H9 (cell line): Measurements from ENCODE around the gene TIMM9. TPM values are rescaled to one million over a fixed set of nuclear protein-coding genes. Genes with fewer than 3 reads are reported as not detected.

Source experiments
- DNase-seq: peaks from one replicate; pipeline ENCODE4 v3.0.0-alpha.2; 2017
- H2AFZ ChIP-seq: one replicate; pipeline ENCODE4 v1.6.1; 2013; ENCODE audit warnings: mild to moderate bottlenecking, low read length, control low read depth, moderate library complexity
- H2AK5ac ChIP-seq: 2 replicates; pipeline ENCODE4 v1.6.1; 2013; ENCODE audit warnings: low read length, control low read depth, mixed read lengths; ENCODE audit not compliant: insufficient read length
- H2BK120ac ChIP-seq: one replicate; pipeline ENCODE4 v1.6.1; 2013; ENCODE audit warnings: low read depth, mild to moderate bottlenecking, low read length, control low read depth, inconsistent platforms; ENCODE audit not compliant: poor library complexity, severe bottlenecking
- H2BK12ac ChIP-seq: 2 replicates; pipeline ENCODE4 v1.6.1; 2013; ENCODE audit warnings: low read length, control low read depth, mixed read lengths, low read depth; ENCODE audit not compliant: insufficient read length
- H2BK15ac ChIP-seq: 2 replicates; pipeline ENCODE4 v1.6.1; 2013; ENCODE audit warnings: low read depth, low read length, control low read depth
- H2BK20ac ChIP-seq: one replicate; pipeline ENCODE4 v1.6.1; 2013; ENCODE audit warnings: low read depth, mild to moderate bottlenecking, low read length, control low read depth, inconsistent platforms; ENCODE audit not compliant: poor library complexity, severe bottlenecking
- H2BK5ac ChIP-seq: 2 replicates; pipeline ENCODE4 v1.6.1; 2013; ENCODE audit warnings: low read length, control low read depth, mixed read lengths; ENCODE audit not compliant: insufficient read length
- H3K14ac ChIP-seq: 2 replicates; pipeline ENCODE4 v1.6.1; 2013; ENCODE audit warnings: low read length, control low read depth; ENCODE audit not compliant: insufficient read depth
- H3K18ac ChIP-seq: 2 replicates; pipeline ENCODE4 v1.6.1; 2013; ENCODE audit warnings: low read depth, mild to moderate bottlenecking, mixed read lengths, low read length, control low read depth; ENCODE audit not compliant: insufficient read length
- H3K23ac ChIP-seq: 2 replicates; pipeline ENCODE4 v1.6.1; 2013; ENCODE audit warnings: low read length, control low read depth, mixed read lengths, low read depth; ENCODE audit not compliant: insufficient read length
- H3K23me2 ChIP-seq: 2 replicates; pipeline ENCODE4 v1.6.1; 2013; ENCODE audit warnings: low read depth, mild to moderate bottlenecking, mixed read lengths, low read length, control low read depth; ENCODE audit not compliant: insufficient read length, poor library complexity, severe bottlenecking
- H3K27ac ChIP-seq: 2 replicates; pipeline ENCODE4 v1.5.1; 2013; ENCODE audit warnings: low read length, control low read depth, mixed read lengths, low read depth; ENCODE audit not compliant: insufficient read length
- H3K27me3 ChIP-seq: 2 replicates; pipeline ENCODE4 v1.6.1; 2013; ENCODE audit warnings: low read length, control low read depth, inconsistent platforms; ENCODE audit not compliant: insufficient read depth
- H3K4ac ChIP-seq: 2 replicates; pipeline ENCODE4 v1.6.1; 2013; ENCODE audit warnings: low read depth, mild to moderate bottlenecking, control low read depth, inconsistent platforms, low read length, moderate library complexity
- H3K4me1 ChIP-seq: 2 replicates; pipeline ENCODE4 v1.6.1; 2013; ENCODE audit warnings: low read length, control low read depth, inconsistent platforms; ENCODE audit not compliant: insufficient read depth
- H3K4me2 ChIP-seq: 2 replicates; pipeline ENCODE4 v1.6.1; 2013; ENCODE audit warnings: low read length, control low read depth, mixed read lengths; ENCODE audit not compliant: insufficient read length, insufficient read depth
- H3K56ac ChIP-seq: 2 replicates; pipeline ENCODE4 v1.6.1; 2013; ENCODE audit warnings: low read depth, mild to moderate bottlenecking, mixed read lengths, low read length, control low read depth; ENCODE audit not compliant: insufficient read length
- H3K79me1 ChIP-seq: 2 replicates; pipeline ENCODE4 v1.6.1; 2013; ENCODE audit warnings: low read depth, mild to moderate bottlenecking, moderate library complexity, low read length, control low read depth, inconsistent platforms; ENCODE audit not compliant: insufficient read depth, poor library complexity, severe bottlenecking
- H3K79me2 ChIP-seq: 2 replicates; pipeline ENCODE4 v1.6.1; 2013; ENCODE audit warnings: low read length, control low read depth, inconsistent platforms; ENCODE audit not compliant: insufficient read depth
- H3K9ac ChIP-seq: 2 replicates; pipeline ENCODE4 v1.6.1; 2013; ENCODE audit warnings: low read length, control low read depth, mixed read lengths; ENCODE audit not compliant: insufficient read length; ENCODE audit errors: extremely low read depth
- H3K9me3 ChIP-seq: one replicate; pipeline ENCODE4 v1.6.1; 2013; ENCODE audit warnings: low read depth, low read length, inconsistent platforms; ENCODE audit not compliant: control insufficient read depth
- H3T11ph ChIP-seq: one replicate; pipeline ENCODE4 v1.6.1; 2013; ENCODE audit warnings: mild to moderate bottlenecking, low read length, control low read depth, inconsistent platforms
- H4K20me1 ChIP-seq: one replicate; pipeline ENCODE4 v1.6.1; 2013; ENCODE audit not compliant: control insufficient read depth, insufficient read length, insufficient read depth
- H4K5ac ChIP-seq: 2 replicates; pipeline ENCODE4 v1.6.1; 2013; ENCODE audit warnings: low read depth, mild to moderate bottlenecking, mixed read lengths, low read length, control low read depth; ENCODE audit not compliant: insufficient read length
- H4K8ac ChIP-seq: replicated peaks from 2 replicates; pipeline ENCODE4 v1.6.1; 2013; ENCODE audit warnings: low read length, control low read depth, mixed read lengths, low read depth; ENCODE audit not compliant: insufficient read length
- H4K91ac ChIP-seq: 2 replicates; pipeline ENCODE4 v1.6.1; 2013; ENCODE audit warnings: low read depth, mild to moderate bottlenecking, moderate library complexity, mixed read lengths, low read length, control low read depth; ENCODE audit not compliant: insufficient read length
- H3K27ac Mint-ChIP-seq, 3 experiments: 2 replicates in 2 of 3; 3 replicates in 1 of 3; pipeline ENCODE4 v1.8.0; 2020 to 2021; ENCODE audit warnings: mixed read lengths in 3 of 3, mild to moderate bottlenecking in 1 of 3, moderate library complexity in 1 of 3
- H3K27me3 Mint-ChIP-seq: 2 replicates; pipeline ENCODE4 v1.8.0; 2021; ENCODE audit warnings: low read depth, mild to moderate bottlenecking, moderate library complexity, mixed read lengths
- H3K36me3 Mint-ChIP-seq, 3 experiments: 2 replicates in 2 of 3; 3 replicates in 1 of 3; pipeline ENCODE4 v1.8.0; 2020 to 2021; ENCODE audit warnings: low read depth in 3 of 3, mixed read lengths in 3 of 3; ENCODE audit not compliant: insufficient read depth in 1 of 3
- H3K4me1 Mint-ChIP-seq, 2 experiments: 2 replicates each; pipeline ENCODE4 v1.8.0; 2020; ENCODE audit warnings: mixed read lengths in 2 of 2
- H3K4me3 Mint-ChIP-seq, 2 experiments: 2 replicates in 1 of 2; 3 replicates in 1 of 2; pipeline ENCODE4 v1.8.0; 2020 to 2021; ENCODE audit warnings: mild to moderate bottlenecking in 2 of 2, mixed read lengths in 2 of 2, moderate library complexity in 1 of 2
- H3K9me3 Mint-ChIP-seq, 2 experiments: 2 replicates in 1 of 2; 3 replicates in 1 of 2; pipeline ENCODE4 v1.8.0; 2020; ENCODE audit warnings: mild to moderate bottlenecking in 2 of 2, mixed read lengths in 2 of 2, moderate library complexity in 1 of 2
- WGBS: extraction: QIAGEN DNeasy Blood & Tissue Kit; methylation state at CpG from one replicate; pipeline ENCODE4 v1.1.7; 2013; ENCODE audit warnings: missing lambda C conversion rate, low lambda C conversion rate, mixed read lengths; ENCODE audit not compliant: insufficient read length; ENCODE audit errors: extremely low coverage; 5-methylcytosine and 5-hydroxymethylcytosine counted together
- total RNA-seq: library from RNA; stranded (reverse); gene quantifications from 2 replicates; pipeline ENCODE4 v1.2.1, GENCODE V29; 2021
- TF ChIP-seq, protein P1 (sequence below): fragments of 200-600 bp; sonication (generic); conservative IDR thresholded peaks from 3 replicates; pipeline ENCODE4 v1.8.0; 2021; ENCODE audit warnings: antibody characterized with exemption, mild to moderate bottlenecking

Gene TIMM9
- total RNA-seq, 1 experiment from 2014 or later, result 51.4 TPM

DNA sequence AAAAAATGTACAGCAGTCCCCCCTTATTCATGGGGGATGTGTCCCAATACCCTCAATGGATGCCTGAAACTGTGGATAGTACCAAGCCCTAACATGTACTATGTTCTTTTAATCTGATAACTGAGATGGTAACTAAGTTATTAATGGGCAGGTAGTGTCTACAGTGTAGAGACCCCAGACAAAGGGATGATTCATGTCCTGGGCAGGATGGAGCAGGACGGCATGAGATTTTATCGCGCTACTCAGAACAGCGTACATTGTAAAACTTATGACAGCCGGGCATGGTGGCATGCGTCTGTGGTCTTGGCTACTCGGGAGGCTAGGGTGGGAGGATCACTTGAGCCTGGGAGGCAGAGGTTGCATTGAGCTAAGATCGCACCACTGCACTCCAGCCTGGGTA is 37.3 kb upstream of the TIMM9 start:
- Histone ChIP-seq H3K9ac (no peak overlapping the region), H3K4me1 (no peaks in the 10 kb centered on the region), H3K14ac (no peak overlapping the region), H2BK15ac (no peak overlapping the region), H3K4ac (no peak overlapping the region), H2BK120ac (no peak overlapping the region), H3T11ph (no peak overlapping the region), H3K23ac (no peak overlapping the region), H3K27ac (no peak overlapping the region), H3K4me2 (no peak overlapping the region), H2BK5ac (no peak overlapping the region), H3K56ac (no peak overlapping the region), H3K79me1 (no peaks in the 10 kb centered on the region), H3K27me3 (no peaks in the 10 kb centered on the region), H3K23me2 (no peaks in the 10 kb centered on the region), H2AK5ac (no peak overlapping the region), H3K9me3 (no peaks in the 10 kb centered on the region), H2BK12ac (no peak overlapping the region), H2BK20ac (no peak overlapping the region), H4K8ac (no peak overlapping the region), H4K20me1 (no peaks in the 10 kb centered on the region), H4K91ac (no peak overlapping the region), H2AFZ (no peak overlapping the region), H4K5ac (no peak overlapping the region), H3K18ac (no peak overlapping the region), H3K79me2 (no peaks in the 10 kb centered on the region)
- peaks cover 4 to 33% (median 18%) of the 10 kb centered on the region in 3 experiments; a peak in 4 of 7 replicates for H3K36me3 Mint-ChIP-seq
- no peaks in the 10 kb centered on the region for H3K27me3 Mint-ChIP-seq
- H3K4me3 Mint-ChIP-seq, result no peak overlapping the region
- no CpG with 5 or more reads among the region's 8 CpGs for WGBS
- TF ChIP-seq, protein P1, sequence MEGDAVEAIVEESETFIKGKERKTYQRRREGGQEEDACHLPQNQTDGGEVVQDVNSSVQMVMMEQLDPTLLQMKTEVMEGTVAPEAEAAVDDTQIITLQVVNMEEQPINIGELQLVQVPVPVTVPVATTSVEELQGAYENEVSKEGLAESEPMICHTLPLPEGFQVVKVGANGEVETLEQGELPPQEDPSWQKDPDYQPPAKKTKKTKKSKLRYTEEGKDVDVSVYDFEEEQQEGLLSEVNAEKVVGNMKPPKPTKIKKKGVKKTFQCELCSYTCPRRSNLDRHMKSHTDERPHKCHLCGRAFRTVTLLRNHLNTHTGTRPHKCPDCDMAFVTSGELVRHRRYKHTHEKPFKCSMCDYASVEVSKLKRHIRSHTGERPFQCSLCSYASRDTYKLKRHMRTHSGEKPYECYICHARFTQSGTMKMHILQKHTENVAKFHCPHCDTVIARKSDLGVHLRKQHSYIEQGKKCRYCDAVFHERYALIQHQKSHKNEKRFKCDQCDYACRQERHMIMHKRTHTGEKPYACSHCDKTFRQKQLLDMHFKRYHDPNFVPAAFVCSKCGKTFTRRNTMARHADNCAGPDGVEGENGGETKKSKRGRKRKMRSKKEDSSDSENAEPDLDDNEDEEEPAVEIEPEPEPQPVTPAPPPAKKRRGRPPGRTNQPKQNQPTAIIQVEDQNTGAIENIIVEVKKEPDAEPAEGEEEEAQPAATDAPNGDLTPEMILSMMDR, result no peak
- no peak overlapping the region for H3K27ac Mint-ChIP-seq
- H3K9me3 Mint-ChIP-seq, result no peaks in the 10 kb centered on the region
- DNase-seq, result no peak
- H3K4me1 Mint-ChIP-seq, result no peaks in the 10 kb centered on the region
